Tibial nerve (tissue), 4 donors: ENCODE data around the gene C12orf75. TPM values are rescaled to one million over a fixed set of nuclear protein-coding genes. Genes with fewer than 3 reads are reported as not detected.

ENCODE experiments used
- DNase-seq, 2 donors: peaks; one replicate each; pipeline ENCODE4 v3.0.0-alpha.2; 2019; ENCODE audit warnings: low spot score in 2 of 2
- H3K27ac ChIP-seq, 4 donors: fragments of 200-600 bp; sonication (generic) in 3 of 4; one replicate each; pipeline ENCODE4 v1.5.1; 2017 to 2019; ENCODE audit warnings: mild to moderate bottlenecking in 1 of 4
- H3K27me3 ChIP-seq, 2 donors: fragments of 200-600 bp; sonication (generic) in 1 of 2; one replicate each; pipeline versions ENCODE4 v1.5.1 to v1.6.0; 2017 to 2019
- H3K36me3 ChIP-seq, 3 donors: fragments of 200-600 bp; sonication (generic); one replicate each; pipeline ENCODE4 v1.5.1; 2018 to 2019
- H3K4me1 ChIP-seq, 4 donors: fragments of 200-600 bp; sonication (generic) in 3 of 4; one replicate each; pipeline ENCODE4 v1.5.1; 2017 to 2019
- H3K4me3 ChIP-seq, 4 donors: fragments of 200-600 bp; sonication (generic) in 3 of 4; one replicate each; pipeline ENCODE4 v1.5.1; 2017 to 2019; ENCODE audit warnings: mild to moderate bottlenecking in 1 of 4, moderate library complexity in 1 of 4
- H3K9me3 ChIP-seq, 4 donors: fragments of 200-600 bp; sonication (generic) in 3 of 4; one replicate each; pipeline ENCODE4 v1.5.1; 2017 to 2019
- CTCF ChIP-seq, 5 experiments: fragments of 200-600 bp in 3 of 5; fragments of 450-650 bp in 2 of 5; sonication (generic) in 3 of 5; IDR thresholded peaks; one replicate each; pipeline ENCODE4 v1.5.1; 2016 to 2019; ENCODE audit warnings: antibody characterized with exemption in 5 of 5, mild to moderate bottlenecking in 3 of 5, moderate library complexity in 2 of 5
- EP300 ChIP-seq, 2 donors: sonication (generic); formaldehyde crosslinking; IDR thresholded peaks; one replicate each; pipeline ENCODE4 v1.6.1; 2017; ENCODE audit warnings: antibody characterized with exemption in 2 of 2, mild to moderate bottlenecking in 1 of 2
- POLR2A ChIP-seq, 2 donors: fragments of 450-650 bp; IDR thresholded peaks; one replicate each; pipeline ENCODE4 v1.6.1; 2017; ENCODE audit warnings: antibody characterized with exemption in 2 of 2, mild to moderate bottlenecking in 2 of 2, moderate library complexity in 2 of 2
- WGBS, 2 donors: methylation state at CpG; one replicate each; pipeline ENCODE4 v1.1.5; 2018; 5-methylcytosine and 5-hydroxymethylcytosine counted together
- total RNA-seq, 4 donors: library from RNA; depleted of rRNA; stranded (reverse); fragments of >200 nt; gene quantifications; one replicate each; pipeline ENCODE4 v1.1.0, GENCODE V29; 2016

Gene C12orf75
- total RNA-seq, 4 donors from 2014 or later = 12.6 to 29.7 (median 18.9) TPM

GRCh38 chr12:105334001-105334400 is 3.5 kb downstream of the C12orf75 start:
- TF ChIP-seq POLR2A (IDR thresholded peaks at IDR 0.05) (no peak), EP300 (IDR thresholded peaks at IDR 0.05) (no peak), CTCF (IDR thresholded peaks at IDR 0.05) (no peak)
- Histone ChIP-seq H3K27me3 (no peaks in the 10 kb centered on the region), H3K4me1 (peaks cover 0 to 48% (median 4%) of the 10 kb centered on the region in 4 donors), H3K27ac (no peak overlapping the region), H3K4me3 (no peak overlapping the region), H3K9me3 (no peaks in the 10 kb centered on the region), H3K36me3 (no peaks in the 10 kb centered on the region)
- no peak for DNase-seq
- whole genome bisulfite sequencing, 2 donors = 53 to 59% methylated on average over 3 of the region's 3 CpGs

DNA sequence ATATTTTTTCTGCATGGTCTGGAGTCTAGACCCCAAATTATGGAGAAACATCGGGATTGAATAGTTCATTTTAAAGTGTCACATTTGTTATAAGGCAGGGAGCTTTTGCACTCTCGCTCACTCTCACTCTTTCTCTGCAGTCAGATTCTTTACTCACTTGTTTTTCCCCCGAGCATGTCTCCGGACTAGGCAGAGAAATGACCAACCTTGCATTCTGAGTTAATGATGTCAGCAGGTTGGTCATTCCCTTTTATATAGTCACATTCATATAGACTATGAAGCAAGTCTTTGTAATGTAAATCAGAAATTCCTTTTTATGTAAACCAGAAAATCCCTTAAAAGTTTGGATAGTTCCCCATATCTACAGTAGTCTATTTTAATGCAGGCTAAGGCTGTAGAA is 4.1 kb downstream of the C12orf75 start:
- TF ChIP-seq POLR2A (IDR thresholded peaks at IDR 0.05) (no peak), EP300 (IDR thresholded peaks at IDR 0.05) (no peak)
- Histone ChIP-seq H3K4me3 (no peak overlapping the region), H3K9me3 (no peaks in the 10 kb centered on the region), H3K4me1 (peaks cover 0 to 48% (median 4%) of the 10 kb centered on the region in 4 donors), H3K36me3 (no peaks in the 10 kb centered on the region), H3K27ac (no peak overlapping the region), H3K27me3 (no peaks in the 10 kb centered on the region)
- 58 to 70% methylated on average over 4 of the region's 4 CpGs for WGBS, 2 donors
- no peak for DNase-seq

GRCh38 chr12:105335856-105336255 is 5.4 kb downstream of the C12orf75 start:
- Histone ChIP-seq H3K27me3 (no peaks in the 10 kb centered on the region), H3K27ac (no peak overlapping the region), H3K36me3 (no peaks in the 10 kb centered on the region), H3K4me1 (peaks cover 0 to 39% (median 3%) of the 10 kb centered on the region in 4 donors), H3K9me3 (peaks cover 0 to 3% (median 0%) of the 10 kb centered on the region in 4 donors), H3K4me3 (no peak overlapping the region)
- WGBS, 2 donors = 80 to 83% methylated on average over 5 of the region's 5 CpGs
- DNase-seq = no peak
- no peak for TF ChIP-seq POLR2A (IDR thresholded peaks at IDR 0.05)
- TF ChIP-seq CTCF (IDR thresholded peaks at IDR 0.05) = no peak
- no peak for TF ChIP-seq EP300 (IDR thresholded peaks at IDR 0.05)

GRCh38 chr12:105336411-105336810 is 5.9 kb downstream of the C12orf75 start:
- peaks cover 0 to 9% (median 0%) of the 10 kb centered on the region in 4 donors for H3K9me3 ChIP-seq
- DNase-seq = no peak
- no peak overlapping the region for H3K27ac ChIP-seq
- TF ChIP-seq POLR2A (IDR thresholded peaks at IDR 0.05) (no peak), CTCF (IDR thresholded peaks at IDR 0.05) (no peak), EP300 (IDR thresholded peaks at IDR 0.05) (no peak)
- no peaks in the 10 kb centered on the region for H3K36me3 ChIP-seq
- no peaks in the 10 kb centered on the region for H3K27me3 ChIP-seq
- WGBS, 2 donors = 84 to 88% methylated on average over 7 of the region's 7 CpGs
- peaks cover 0 to 33% (median 3%) of the 10 kb centered on the region in 4 donors for H3K4me1 ChIP-seq
- no peak overlapping the region for H3K4me3 ChIP-seq

DNA sequence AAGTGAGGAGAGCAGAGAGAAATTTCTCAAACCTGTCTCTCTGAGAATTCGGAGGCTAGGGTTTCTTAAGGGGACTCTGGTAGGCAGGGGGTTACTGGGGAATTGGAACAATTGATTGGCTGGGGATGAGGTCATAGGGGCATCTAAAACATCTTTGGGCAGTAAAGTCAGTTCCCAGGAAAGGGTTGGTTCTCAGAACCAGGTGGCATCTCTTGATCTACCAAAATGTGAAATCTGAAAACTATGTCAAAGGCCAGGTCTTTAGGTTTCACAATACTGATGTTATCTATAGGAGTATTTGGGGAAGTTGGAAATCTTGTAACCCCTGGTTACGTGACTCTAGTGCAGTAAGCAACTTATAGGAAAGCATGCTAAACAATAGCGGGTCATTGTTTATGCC is 6.9 kb downstream of the C12orf75 start:
- no peak for DNase-seq
- peaks cover 0 to 23% (median 0%) of the 10 kb centered on the region in 4 donors for H3K4me1 ChIP-seq
- H3K9me3 ChIP-seq = peaks cover 0 to 12% (median 0%) of the 10 kb centered on the region in 4 donors
- no peaks in the 10 kb centered on the region for H3K36me3 ChIP-seq
- no peak overlapping the region for H3K4me3 ChIP-seq
- H3K27ac ChIP-seq = no peak overlapping the region
- WGBS, 2 donors = 89 to 93% methylated on average over 3 of the region's 3 CpGs
- TF ChIP-seq EP300 (IDR thresholded peaks at IDR 0.05) (no peak), CTCF (IDR thresholded peaks at IDR 0.05) (no peak), POLR2A (IDR thresholded peaks at IDR 0.05) (no peak)
- H3K27me3 ChIP-seq = no peaks in the 10 kb centered on the region

DNA sequence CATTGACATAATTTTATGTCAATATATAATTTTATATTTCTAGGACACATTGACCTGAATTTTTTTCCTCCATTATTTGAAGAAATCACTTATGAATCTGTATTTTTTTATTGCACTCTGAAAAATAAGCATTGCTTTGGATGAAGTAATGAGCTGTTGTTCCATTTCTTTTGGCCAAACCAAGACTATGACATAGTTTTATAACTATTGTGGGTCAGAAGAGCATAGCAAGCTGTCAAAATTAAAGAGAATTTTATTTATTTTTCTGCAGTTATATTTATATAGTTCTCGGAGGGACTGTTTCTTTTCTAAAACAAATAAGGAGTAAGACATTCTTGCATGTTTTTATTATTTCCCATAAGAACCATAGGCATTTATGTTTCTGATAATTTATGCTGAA is 8.5 kb downstream of the C12orf75 start:
- no peak overlapping the region for H3K27ac ChIP-seq
- H3K9me3 ChIP-seq = peaks cover 0 to 12% (median 0%) of the 10 kb centered on the region in 4 donors
- H3K36me3 ChIP-seq = no peaks in the 10 kb centered on the region
- WGBS, 2 donors = 26 to 36% methylated on average over 1 of the region's 1 CpG
- H3K27me3 ChIP-seq = no peaks in the 10 kb centered on the region
- H3K4me1 ChIP-seq = peaks cover 0 to 10% (median 0%) of the 10 kb centered on the region in 4 donors
- H3K4me3 ChIP-seq = no peak overlapping the region
- DNase-seq = no peak
- TF ChIP-seq EP300 (IDR thresholded peaks at IDR 0.05) = no peak
